GM12878 (cell line): ENCODE results near the gene RAP1B. TPM values are rescaled to one million over a fixed set of nuclear protein-coding genes. Genes with fewer than 3 reads are reported as not detected.
A peak's percentile ranks its signal among the peaks of the same experiment; 100 is the strongest.

Source experiments
- ASH2L ChIP-seq: fragments of 300-600, 200-600 bp; sonication (generic); IDR thresholded peaks from 2 replicates; pipeline ENCODE4 v1.6.1; 2017; ENCODE audit warnings: low read depth, mild to moderate bottlenecking, borderline replicate concordance
- ATF7 ChIP-seq: fragments of 450-650 bp; IDR thresholded peaks from 2 replicates; pipeline ENCODE4 v1.6.1; 2016; ENCODE audit warnings: low read depth, mild to moderate bottlenecking
- BCL11A ChIP-seq: IDR thresholded peaks from 2 replicates; pipeline ENCODE4 v1.6.1; 2011; ENCODE audit warnings: low read depth, low read length
- BCL3 ChIP-seq: IDR thresholded peaks from 2 replicates; pipeline ENCODE4 v1.6.1; 2011; ENCODE audit warnings: borderline replicate concordance, low read depth, mild to moderate bottlenecking, moderate library complexity, low read length; ENCODE audit not compliant: insufficient read depth, poor library complexity, severe bottlenecking
- CBX3 ChIP-seq: fragments of 200-600 bp; sonication (generic); IDR thresholded peaks from 2 replicates; pipeline ENCODE4 v1.6.1; 2016; ENCODE audit warnings: low read depth, borderline replicate concordance
- CBX5 ChIP-seq: sonication (generic); IDR thresholded peaks from 2 replicates; pipeline ENCODE4 v1.6.1; 2016; ENCODE audit warnings: low read depth, moderate library complexity, mild to moderate bottlenecking, inconsistent platforms
- CHD2 ChIP-seq: IDR thresholded peaks from 2 replicates; pipeline ENCODE4 v1.6.1; 2011; ENCODE audit warnings: low read depth, low read length, improper control_type of control experiment, borderline replicate concordance
- EP300 ChIP-seq, 2 experiments: fragments of 150-350 bp in 1 of 2; IDR thresholded peaks; 2 replicates each; pipeline ENCODE4 v1.6.1; 2011 to 2012; ENCODE audit warnings: low read depth in 2 of 2, low read length in 2 of 2, borderline replicate concordance in 1 of 2, improper control_type of control experiment in 1 of 2, inconsistent platforms in 1 of 2; ENCODE audit not compliant: control insufficient read depth in 1 of 2
- EZH2 ChIP-seq: IDR thresholded peaks from 2 replicates; pipeline ENCODE4 v1.6.1; 2012; ENCODE audit warnings: low read depth, mild to moderate bottlenecking, control low read depth, inconsistent platforms, low read length, borderline replicate concordance; ENCODE audit not compliant: control insufficient read depth
- FOS ChIP-seq: IDR thresholded peaks from 3 replicates; pipeline ENCODE4 v1.6.1; 2011; ENCODE audit warnings: borderline replicate concordance; ENCODE audit not compliant: insufficient read length; ENCODE audit errors: extremely low read depth
- GATAD2B ChIP-seq: fragments of 450-650 bp; conservative IDR thresholded peaks from 2 replicates; pipeline ENCODE4 v1.6.1; 2017; ENCODE audit warnings: low read depth, mild to moderate bottlenecking, moderate library complexity
- IKZF1 ChIP-seq: fragments of 450-650 bp; conservative IDR thresholded peaks from 2 replicates; pipeline ENCODE4 v1.6.1; 2017; ENCODE audit warnings: antibody characterized with exemption, mild to moderate bottlenecking
- IRF5 ChIP-seq: fragments of 450-650 bp; IDR thresholded peaks from 2 replicates; pipeline ENCODE4 v1.6.1; 2017; ENCODE audit warnings: borderline replicate concordance
- JUNB ChIP-seq: IDR thresholded peaks from 2 replicates; pipeline ENCODE4 v1.6.1; 2016; ENCODE audit warnings: antibody characterized with exemption, mild to moderate bottlenecking
- KLF5 ChIP-seq: fragments of 450-650 bp; IDR thresholded peaks from 2 replicates; pipeline ENCODE4 v1.6.1; 2014; ENCODE audit warnings: mild to moderate bottlenecking; ENCODE audit not compliant: partially characterized antibody
- MLLT1 ChIP-seq: fragments of 450-650 bp; IDR thresholded peaks from 2 replicates; pipeline ENCODE4 v1.6.1; 2016; ENCODE audit warnings: mild to moderate bottlenecking
- MTA2 ChIP-seq: fragments of 450-650 bp; IDR thresholded peaks from 2 replicates; pipeline ENCODE4 v1.6.1; 2016; ENCODE audit warnings: low read depth, mild to moderate bottlenecking, moderate library complexity
- NR2C2 ChIP-seq: IDR thresholded peaks from 2 replicates; pipeline ENCODE4 v1.6.1; 2011; ENCODE audit warnings: borderline replicate concordance, low read depth; ENCODE audit not compliant: control insufficient read depth, insufficient read length
- NRF1 ChIP-seq: conservative IDR thresholded peaks from 2 replicates; pipeline ENCODE4 v1.6.1; 2011; ENCODE audit warnings: mild to moderate bottlenecking, low read depth, low read length, improper control_type of control experiment
- PAX5 ChIP-seq: IDR thresholded peaks from 2 replicates; pipeline ENCODE4 v1.6.1; 2011; ENCODE audit warnings: low read depth, low read length, borderline replicate concordance
- POLR2AphosphoS5 ChIP-seq: IDR thresholded peaks from 2 replicates; pipeline ENCODE4 v1.6.1; 2011; ENCODE audit warnings: mild to moderate bottlenecking, low read length, inconsistent platforms
- RAD51 ChIP-seq: fragments of 450-650 bp; IDR thresholded peaks from 2 replicates; pipeline ENCODE4 v1.6.1; 2016; ENCODE audit warnings: moderate library complexity, mild to moderate bottlenecking, inconsistent platforms
- STAT1 ChIP-seq: fragments of 450-650 bp; conservative IDR thresholded peaks from 2 replicates; pipeline ENCODE4 v1.6.1; 2014; ENCODE audit warnings: antibody characterized with exemption, mild to moderate bottlenecking
- TCF12 ChIP-seq: IDR thresholded peaks from 2 replicates; pipeline ENCODE4 v1.6.1; 2011; ENCODE audit warnings: low read depth, mild to moderate bottlenecking, low read length
- TCF3 ChIP-seq: IDR thresholded peaks from 2 replicates; pipeline ENCODE4 v1.6.1; 2012; ENCODE audit warnings: low read depth, mild to moderate bottlenecking, low read length, borderline replicate concordance; ENCODE audit not compliant: insufficient read depth
- USF1 ChIP-seq: IDR thresholded peaks from 2 replicates; pipeline ENCODE4 v1.6.1; 2011; ENCODE audit warnings: borderline replicate concordance, low read depth, mild to moderate bottlenecking, moderate library complexity, mixed read lengths, low read length; ENCODE audit not compliant: insufficient read depth; ENCODE audit errors: extremely low read length
- ZNF207 ChIP-seq: fragments of 450-650 bp; IDR thresholded peaks from 2 replicates; pipeline ENCODE4 v1.6.1; 2014; ENCODE audit warnings: antibody characterized with exemption, mild to moderate bottlenecking, borderline replicate concordance
- polyA plus RNA-seq, 11 experiments: library from polyadenylated mRNA; depleted of rRNA in 4 of 11; unstranded in 6 of 11; stranded (reverse) in 5 of 11; fragments of >200 nt; fragmentation: Nextera tagmentation in 4 of 11; fragmentation: Illumina TruSeq in 1 of 11; extraction: Ambion mirVana in 4 of 11; extraction: Trizol in 1 of 11; gene quantifications; 1 replicate in 1 of 11; 2 replicates in 10 of 11; pipeline versions ENCODE4 v1.2.1 to v1.2.3, GENCODE V29; 2011 to 2016; ENCODE audit warnings: inconsistent platforms in 2 of 11, missing spikeins in 2 of 11, low read depth in 1 of 11
- total RNA-seq, 4 experiments: library from RNA; depleted of rRNA in 3 of 4; stranded (reverse); fragments of >200 nt in 3 of 4; fragmentation: Illumina TruSeq in 1 of 4; extraction: Trizol in 1 of 4; gene quantifications; 2 replicates each; pipeline versions ENCODE4 v1.2.1 to v1.2.3, GENCODE V29; 2013 to 2021

The RAP1B gene
- total and polyA plus RNA-seq, 10 of the 15 experiments (the other 5 are each of a cell fraction or from before 2014, with no cell fraction given) = 88.9 to 219 (median 127) TPM

- TF ChIP-seq PAX5 = peak; percentile 57; the same call in 1 of the 2 replicates
- peak; percentile 72 for TF ChIP-seq IKZF1
- TF ChIP-seq KLF5 = no peak
- no peak for TF ChIP-seq BCL3
- TF ChIP-seq STAT1 = no peak
- no peak for TF ChIP-seq EZH2
- TF ChIP-seq TCF12 = no peak
- no peak for TF ChIP-seq IRF5
- no peak for TF ChIP-seq FOS
- TF ChIP-seq TCF3 = no peak
- no peak for TF ChIP-seq USF1
- TF ChIP-seq NRF1 = no peak
- 0 out of 2 replicates have a peak, but pooled peaks have one; percentile 57 for TF ChIP-seq ZNF207
- TF ChIP-seq RAD51 = peak; percentile 43; the same call in 1 of the 2 replicates
- no peak for TF ChIP-seq CBX3
- peak; percentile 79 for TF ChIP-seq MTA2
- TF ChIP-seq MLLT1 = peak; percentile 66
- TF ChIP-seq EP300 (IDR thresholded peaks at IDR 0.05; ENCODE audit: borderline replicate concordance in 1 of 2, control insufficient read depth in 1 of 2, low read depth in 2 of 2, low read length in 2 of 2) = peak in 1 of 2 experiments; percentile 53; a peak in 1 of 4 replicates
- TF ChIP-seq JUNB = no peak
- TF ChIP-seq BCL11A = peak; percentile 47; the same call in 1 of the 2 replicates
- TF ChIP-seq GATAD2B = peak; percentile 71
- TF ChIP-seq POLR2AphosphoS5 = no peak
- peak; percentile 68; the same call in 1 of the 2 replicates for TF ChIP-seq CBX5
- TF ChIP-seq CHD2 = peak; percentile 54; the same call in 1 of the 2 replicates
- no peak for TF ChIP-seq NR2C2
- no peak for TF ChIP-seq ASH2L
- TF ChIP-seq ATF7 = peak; percentile 79
These were observed 23.2 kb upstream of the RAP1B start (continued) for GRCh38 chr12:68587448-68587873.
